Astrocyte (in vitro differentiated cells and primary cell): Measurements from ENCODE around the gene PROS1. TPM values are rescaled to one million over a fixed set of nuclear protein-coding genes. Genes with fewer than 3 reads are reported as not detected.

ENCODE experiments used
- DNase-seq: peaks from one replicate; pipeline ENCODE4 v3.0.0-alpha.2; 2010; ENCODE audit warnings: low read depth
- FAIRE-seq: peaks from 2 replicates; lab custom pipeline; 2011; peaks lifted over from hg19 to GRCh38; lab: Jason Lieb, UNC
- H2AFZ ChIP-seq: 2 replicates; pipeline ENCODE4 v1.6.0; 2012; ENCODE audit warnings: low read depth, low read length, inconsistent platforms
- H3K27ac ChIP-seq: 2 replicates; pipeline ENCODE4 v1.5.1; 2011; ENCODE audit warnings: low read depth, low read length, inconsistent platforms
- H3K27me3 ChIP-seq: 2 replicates; pipeline ENCODE4 v1.6.0; 2011; ENCODE audit warnings: low read length, inconsistent platforms; ENCODE audit not compliant: insufficient read depth
- H3K36me3 ChIP-seq: 2 replicates; pipeline ENCODE4 v1.5.1; 2011; ENCODE audit warnings: low read length, inconsistent platforms; ENCODE audit not compliant: insufficient read depth
- H3K4me1 ChIP-seq: 2 replicates; pipeline ENCODE4 v1.5.1; 2011; ENCODE audit warnings: low read length, inconsistent platforms; ENCODE audit not compliant: insufficient read depth
- H3K4me2 ChIP-seq: 2 replicates; pipeline ENCODE4 v1.6.0; 2012; ENCODE audit warnings: low read length, inconsistent platforms
- H3K4me3 ChIP-seq: 2 replicates; pipeline ENCODE4 v1.5.1; 2011; ENCODE audit warnings: low read depth, mild to moderate bottlenecking, low read length, inconsistent platforms; ENCODE audit not compliant: insufficient read depth
- H3K79me2 ChIP-seq: 2 replicates; pipeline ENCODE4 v1.6.0; 2012; ENCODE audit warnings: mild to moderate bottlenecking, low read length, inconsistent platforms; ENCODE audit not compliant: insufficient read depth
- H3K9ac ChIP-seq: 2 replicates; pipeline ENCODE4 v1.6.0; 2012; ENCODE audit warnings: mild to moderate bottlenecking, low read length, inconsistent platforms
- H3K9me3 ChIP-seq: 2 replicates; pipeline ENCODE4 v1.5.1; 2012; ENCODE audit warnings: low read depth, mild to moderate bottlenecking, low read length, inconsistent platforms; ENCODE audit not compliant: insufficient read depth
- H4K20me1 ChIP-seq: 2 replicates; pipeline ENCODE4 v1.6.0; 2012; ENCODE audit warnings: low read length, inconsistent platforms; ENCODE audit not compliant: insufficient read depth
- H3K27ac Mint-ChIP-seq: one replicate; pipeline ENCODE4 v1.8.0; 2021; ENCODE audit warnings: mild to moderate bottlenecking, mixed read lengths; ENCODE audit not compliant: unreplicated experiment
- H3K27me3 Mint-ChIP-seq: one replicate; pipeline ENCODE4 v1.8.0; 2021; ENCODE audit warnings: low read depth, mixed read lengths; ENCODE audit not compliant: unreplicated experiment
- H3K36me3 Mint-ChIP-seq: one replicate; pipeline ENCODE4 v1.8.0; 2021; ENCODE audit warnings: low read depth, mixed read lengths; ENCODE audit not compliant: unreplicated experiment
- H3K4me1 Mint-ChIP-seq: one replicate; pipeline ENCODE4 v1.8.0; 2021; ENCODE audit warnings: low read depth, mixed read lengths; ENCODE audit not compliant: unreplicated experiment
- H3K4me3 Mint-ChIP-seq: one replicate; pipeline ENCODE4 v1.8.0; 2021; ENCODE audit warnings: mild to moderate bottlenecking, moderate library complexity, mixed read lengths; ENCODE audit not compliant: unreplicated experiment
- H3K9me3 Mint-ChIP-seq: one replicate; pipeline ENCODE4 v1.8.0; 2021; ENCODE audit warnings: mild to moderate bottlenecking, mixed read lengths; ENCODE audit not compliant: unreplicated experiment
- CTCF ChIP-seq: IDR thresholded peaks from 2 replicates; pipeline ENCODE4 v1.5.1; 2011; ENCODE audit warnings: low read depth, mild to moderate bottlenecking, inconsistent platforms, low read length, moderate library complexity; ENCODE audit not compliant: insufficient read depth
- EZH2 ChIP-seq: IDR thresholded peaks from 2 replicates; pipeline ENCODE4 v1.6.1; 2012; ENCODE audit warnings: mild to moderate bottlenecking, low read length, inconsistent platforms; ENCODE audit not compliant: insufficient read depth
- total RNA-seq: library from RNA; stranded (reverse); gene quantifications from 2 replicates; pipeline ENCODE4 v1.2.1, GENCODE V29; 2021

PROS1 gene
- total RNA-seq, 1 donor from 2014 or later, result 13.4 TPM

- no peaks in the 10 kb centered on the region for H3K4me1 Mint-ChIP-seq
- no peak for FAIRE-seq
- Histone ChIP-seq H4K20me1 (no peaks in the 10 kb centered on the region), H3K9ac (no peak overlapping the region), H2AFZ (no peak overlapping the region), H3K27ac (no peak overlapping the region), H3K9me3 (no peaks in the 10 kb centered on the region), H3K36me3 (no peaks in the 10 kb centered on the region), H3K27me3 (no peaks in the 10 kb centered on the region), H3K4me2 (no peak overlapping the region), H3K79me2 (no peaks in the 10 kb centered on the region), H3K4me1 (no peaks in the 10 kb centered on the region), H3K4me3 (no peak overlapping the region)
- no peaks in the 10 kb centered on the region for H3K27me3 Mint-ChIP-seq
- TF ChIP-seq CTCF, result no peak
- TF ChIP-seq EZH2, result no peak
- DNase-seq, result no peak
- H3K27ac Mint-ChIP-seq, result no peak overlapping the region
- H3K4me3 Mint-ChIP-seq, result no peak overlapping the region
- H3K9me3 Mint-ChIP-seq, result no peaks in the 10 kb centered on the region
- H3K36me3 Mint-ChIP-seq, result peaks cover 5% of the 10 kb centered on the region
Observed at GRCh38 chr3:94019659-94020058, 46.0 kb upstream of the PROS1 start.

GRCh38 chr3:94015025-94015424, 41.3 kb upstream of the PROS1 start:
- H3K4me1 Mint-ChIP-seq, result peaks cover 10% of the 10 kb centered on the region
- no peak overlapping the region for H3K4me3 Mint-ChIP-seq
- H3K36me3 Mint-ChIP-seq, result peaks cover 5% of the 10 kb centered on the region
- no peak overlapping the region for H3K4me3 ChIP-seq
- H3K27ac Mint-ChIP-seq, result no peak overlapping the region
- TF ChIP-seq EZH2 (no peak), CTCF (no peak)
- H2AFZ ChIP-seq, result no peak overlapping the region
- no peaks in the 10 kb centered on the region for H3K27me3 Mint-ChIP-seq
- no peak overlapping the region for H3K9ac ChIP-seq
- H3K27ac ChIP-seq, result no peak overlapping the region
- no peaks in the 10 kb centered on the region for H3K9me3 Mint-ChIP-seq
- no peaks in the 10 kb centered on the region for H3K9me3 ChIP-seq
- H3K4me2 ChIP-seq, result no peak overlapping the region
- H3K4me1 ChIP-seq, result no peaks in the 10 kb centered on the region
- no peaks in the 10 kb centered on the region for H3K27me3 ChIP-seq
- no peak for DNase-seq
- FAIRE-seq, result no peak
- H4K20me1 ChIP-seq, result no peaks in the 10 kb centered on the region
- no peaks in the 10 kb centered on the region for H3K79me2 ChIP-seq
- H3K36me3 ChIP-seq, result no peaks in the 10 kb centered on the region

- Histone ChIP-seq H3K36me3 (no peaks in the 10 kb centered on the region), H3K4me3 (no peak overlapping the region), H3K9ac (no peak overlapping the region), H4K20me1 (no peaks in the 10 kb centered on the region), H3K27me3 (no peaks in the 10 kb centered on the region), H3K4me2 (no peak overlapping the region), H3K79me2 (no peaks in the 10 kb centered on the region), H3K9me3 (no peaks in the 10 kb centered on the region), H3K27ac (no peak overlapping the region), H2AFZ (no peak overlapping the region), H3K4me1 (no peaks in the 10 kb centered on the region)
- H3K4me1 Mint-ChIP-seq, result peaks cover 10% of the 10 kb centered on the region
- peaks cover 4% of the 10 kb centered on the region for H3K36me3 Mint-ChIP-seq
- DNase-seq (no peak), FAIRE-seq (no peak)
- H3K9me3 Mint-ChIP-seq, result no peaks in the 10 kb centered on the region
- H3K4me3 Mint-ChIP-seq, result no peak overlapping the region
- H3K27ac Mint-ChIP-seq, result no peak overlapping the region
- no peaks in the 10 kb centered on the region for H3K27me3 Mint-ChIP-seq
- TF ChIP-seq CTCF (no peak), EZH2 (no peak)
Observed at GRCh38 chr3:94012185-94012584, 38.5 kb upstream of the PROS1 start.
